HG02938 (cell line): ENCODE results near the gene MAD1L1.

Experiments used
- ATAC-seq: cut with Tn5 transposase; IDR thresholded peaks from one replicate; pipeline ENCODE4 v1.9.1; 2021; ENCODE audit warnings: mild to moderate bottlenecking, moderate library complexity; ENCODE audit not compliant: unreplicated experiment

MAD1L1 gene

GRCh38 chr7:2017914-2018568, 214.7 kb downstream of the MAD1L1 start:
- no peak for ATAC-seq

- no peak for ATAC-seq
Measured at GRCh38 chr7:2017481-2017891, 215.3 kb downstream of the MAD1L1 start.

- no peak for ATAC-seq
Measured at GRCh38 chr7:2016761-2017480, 215.8 kb downstream of the MAD1L1 start.

- ATAC-seq, result no peak
Measured at GRCh38 chr7:2016021-2016631, 216.6 kb downstream of the MAD1L1 start.

- ATAC-seq, result no peak
Measured at GRCh38 chr7:2015251-2015871, 217.4 kb downstream of the MAD1L1 start.

- no peak for ATAC-seq
Measured at GRCh38 chr7:2014391-2015241, 218.1 kb downstream of the MAD1L1 start.

- no peak for ATAC-seq
Measured at GRCh38 chr7:2013381-2014311, 219.1 kb downstream of the MAD1L1 start.

- no peak for ATAC-seq
Measured at GRCh38 chr7:2012981-2013380, 219.8 kb downstream of the MAD1L1 start.

GRCh38 chr7:2012044-2012900, 220.5 kb downstream of the MAD1L1 start:
- no peak for ATAC-seq

GRCh38 chr7:2011266-2012043, 221.3 kb downstream of the MAD1L1 start:
- ATAC-seq, result no peak

GRCh38 chr7:2010551-2011265, 222.0 kb downstream of the MAD1L1 start:
- no peak for ATAC-seq

GRCh38 chr7:2010101-2010500, 222.6 kb downstream of the MAD1L1 start:
- ATAC-seq, result no peak

- no peak for ATAC-seq
Measured at GRCh38 chr7:2009541-2010001, 223.2 kb downstream of the MAD1L1 start.

GRCh38 chr7:2008936-2009540, 223.7 kb downstream of the MAD1L1 start:
- ATAC-seq, result no peak

- ATAC-seq, result no peak
Measured at GRCh38 chr7:2008101-2008935, 224.4 kb downstream of the MAD1L1 start.

GRCh38 chr7:2007551-2007950, 225.2 kb downstream of the MAD1L1 start:
- no peak for ATAC-seq
